Left cardiac atrium (tissue), 4 donors: ENCODE data around the gene KLHL40. TPM values are rescaled to one million over a fixed set of nuclear protein-coding genes. Genes with fewer than 3 reads are reported as not detected.

Experiments
- ATAC-seq, 2 donors: fragments of 200-7000 bp; cut with Tn5 transposase; one replicate each; pipeline ENCODE4 v1.9.1; 2020; ENCODE audit warnings: mild to moderate bottlenecking in 2 of 2, moderate library complexity in 2 of 2
- DNase-seq: peaks from one replicate; pipeline ENCODE4 v3.0.0-alpha.2; 2020
- intact Hi-C, 2 donors: fragments of 100-400 bp; cut with DNase I; formaldehyde crosslinking; loops; one replicate each; pipeline versions ENCODE4 v1.14.1 to v1.15.1; 2022 to 2023
- long read RNA-seq: library from polyadenylated mRNA; unstranded; transcript quantifications from one replicate; pipeline ENCODE4 v2.0.0, GENCODE V29; 2021
- total RNA-seq, 2 donors: library from RNA; stranded (reverse); fragmentation: NEBNext Ultra II Directional; extraction: Animal tissue kit (Norgen Biotek cat#: 25700); gene quantifications; one replicate each; pipeline ENCODE4 v1.2.1, GENCODE V29; 2021
- donor health status: DM: no; HTN: yes; CAD: no.
- donor health status: DM: no; HTN: yes; CAD: no; lungs with severe emphysema.
- donor health status: DM: yes; HTN: yes; CAD: no.
- donor health status: Dilated cardiomyopathy.

The KLHL40 gene
- under 1 TPM in 1 of 2 donors, not detected in 1; 0.86 TPM for total RNA-seq
- long read RNA-seq, partial matches to known transcripts, result 0 of 1 reads
- long read RNA-seq, other reads (novel, unspliced or antisense), result 0 of 1 reads

- peak in 1 of 2 donors; percentile 6 for ATAC-seq
- intact Hi-C loops, result no loop called here
- peak; percentile 17 for DNase-seq
Observed at GRCh38 chr3:42685363-42685881, at the start of gene KLHL40. Gene KLHL40 (plus strand): TSS chr3:42685537. CDS start chr3:42685619, 82 bp downstream.

- intact Hi-C loops, result no loop called here
- no peak for DNase-seq
- ATAC-seq, result no peak
Observed at GRCh38 chr3:42637001-42637400, 48.3 kb upstream of the KLHL40 start.

- DNase-seq (no peak), ATAC-seq (no peak)
- intact Hi-C loops, result no loop called here
Observed at GRCh38 chr3:42638339-42638842, 46.9 kb upstream of the KLHL40 start.

- DNase-seq, result no peak
- ATAC-seq, result no peak
- intact Hi-C loops, result no loop called here
Observed at GRCh38 chr3:42639192-42639591, 46.1 kb upstream of the KLHL40 start.

GRCh38 chr3:42640129-42640528 is 45.2 kb upstream of the KLHL40 start:
- intact Hi-C loops, result no loop called here
- ATAC-seq (no peak), DNase-seq (no peak)

- DNase-seq, result no peak
- ATAC-seq, result no peak
- intact Hi-C loops, result no loop called here
Observed at GRCh38 chr3:42640771-42641370, 44.5 kb upstream of the KLHL40 start.

- intact Hi-C loops, result loop anchor here in 1 of 2 donors (5.0 kb wide), 1 partner anchor 41 kb away; no protein-coding TSS in a partner anchor
- DNase-seq (no peak), ATAC-seq (no peak)
Observed at GRCh38 chr3:42647821-42648459, 37.4 kb upstream of the KLHL40 start.

GRCh38 chr3:42649006-42649405 is 36.3 kb upstream of the KLHL40 start:
- ATAC-seq (no peak), DNase-seq (no peak)
- intact Hi-C loops, result loop anchor here in 1 of 2 donors (5.0 kb wide), 1 partner anchor 42 kb away; no protein-coding TSS in a partner anchor

GRCh38 chr3:42649783-42650182 is 35.6 kb upstream of the KLHL40 start:
- no peak for ATAC-seq
- no peak for DNase-seq
- intact Hi-C loops, result loop anchor here in 1 of 2 donors (5.0 kb wide), 1 partner anchor 42 kb away; no protein-coding TSS in a partner anchor

- DNase-seq, result no peak
- peak in 1 of 2 donors; percentile 10 for ATAC-seq
- intact Hi-C loops, result no loop called here
Observed at GRCh38 chr3:42651248-42652091, 33.9 kb upstream of the KLHL40 start.

- intact Hi-C loops, result no loop called here
- DNase-seq (no peak), ATAC-seq (no peak)
Observed at GRCh38 chr3:42652251-42652610, 33.1 kb upstream of the KLHL40 start.

GRCh38 chr3:42652611-42653302 is 32.6 kb upstream of the KLHL40 start:
- peak; percentile 16 to 74 for ATAC-seq
- peak; percentile 79 for DNase-seq
- intact Hi-C loops, result no loop called here

GRCh38 chr3:42653303-42653559 is 32.1 kb upstream of the KLHL40 start:
- ATAC-seq (no peak), DNase-seq (no peak)
- intact Hi-C loops, result no loop called here

GRCh38 chr3:42653560-42654330 is 31.6 kb upstream of the KLHL40 start, which contains the start of gene ZBTB47:
Gene ZBTB47 (plus strand): TSS chr3:42653697. CDS start chr3:42658356, 4,659 bp downstream.
- DNase-seq (peak; percentile 82), ATAC-seq (peak; percentile 33 to 54)
- intact Hi-C loops, result no loop called here

- intact Hi-C loops, result no loop called here
- peak; percentile 42 to 77 for ATAC-seq
Observed at GRCh38 chr3:42654331-42655201, 30.8 kb upstream of the KLHL40 start.

GRCh38 chr3:42655331-42655888 is 29.9 kb upstream of the KLHL40 start:
- ATAC-seq (no peak), DNase-seq (peak; percentile 44)
- intact Hi-C loops, result no loop called here

More at GRCh38 chr3:42654331-42655201, 30.8 kb upstream of the KLHL40 start:
- DNase-seq, result peak; percentile 73
